ENCODE measurements around the gene MARS2. TPM values are rescaled to one million over a fixed set of nuclear protein-coding genes. Genes with fewer than 3 reads are reported as not detected.
"Not testable (repeated sequence)": the region's sequence is repeated elsewhere in the genome, so short reads cannot be mapped to it uniquely, and the experiment has no call there.

MARS2 gene
- total RNA-seq, 2 donors from 2014 or later, result 9.4 to 20.6 TPM

GRCh38 chr2:197717863-197718262 lies 12.7 kb downstream of the MARS2 start:
- no peak for ATAC-seq (replicated peaks)
- Mint-ChIP-seq H3K4me3 (no peak overlapping the region), H3K9me3 (no peaks in the 10 kb centered on the region), H3K27ac (no peak overlapping the region), H3K36me3 (ENCODE audit: low read depth) (peaks cover 21% of the 10 kb centered on the region), H3K27me3 (no peaks in the 10 kb centered on the region), H3K4me1 (peaks cover 5% of the 10 kb centered on the region)

GRCh38 chr2:197727011-197727410 lies 21.8 kb downstream of the MARS2 start:
- no peaks in the 10 kb centered on the region for H3K4me1 Mint-ChIP-seq
- ATAC-seq (replicated peaks), result no peak
- no peak overlapping the region for H3K4me3 Mint-ChIP-seq
- peaks cover 8% of the 10 kb centered on the region for H3K9me3 Mint-ChIP-seq
- H3K27me3 Mint-ChIP-seq, result no peaks in the 10 kb centered on the region
- H3K27ac Mint-ChIP-seq, result no peak overlapping the region
- no peaks in the 10 kb centered on the region for H3K36me3 Mint-ChIP-seq (ENCODE audit: low read depth)

- H3K4me3 Mint-ChIP-seq; H3K9me3 Mint-ChIP-seq; ATAC-seq (replicated peaks); H3K27ac Mint-ChIP-seq; H3K4me1 Mint-ChIP-seq; H3K27me3 Mint-ChIP-seq; H3K36me3 Mint-ChIP-seq (ENCODE audit: low read depth): not testable (repeated sequence)
Observed at GRCh38 chr2:197728555-197729544, 23.7 kb downstream of the MARS2 start.

GRCh38 chr2:197740200-197740599 lies 35.0 kb downstream of the MARS2 start:
- Mint-ChIP-seq H3K27me3 (peaks cover 14% of the 10 kb centered on the region), H3K4me1 (no peaks in the 10 kb centered on the region), H3K27ac (no peak overlapping the region), H3K4me3 (no peak overlapping the region), H3K36me3 (ENCODE audit: low read depth) (no peaks in the 10 kb centered on the region), H3K9me3 (no peaks in the 10 kb centered on the region)
- no peak for ATAC-seq (replicated peaks)

Other genes with a start within 250 kb of the MARS2 start
- gene HSPD1, start 205.5 kb upstream of the MARS2 start, total RNA-seq, result 100 to 1,000 TPM; 344 to 822 TPM
- gene HSPE1, start 205.0 kb upstream of the MARS2 start, total RNA-seq, result 100 to 1,000 TPM; 151 to 313 TPM
- 10 to 100 TPM; 13.4 to 20.1 TPM for gene MOB4, start 189.3 kb upstream of the MARS2 start, total RNA-seq
- under 1 TPM; 0.17 to 0.29 TPM for gene RFTN2, start 29.8 kb upstream of the MARS2 start, total RNA-seq
- gene BOLL, start 80.0 kb downstream of the MARS2 start, total RNA-seq, result not detected
- 1 to 10 TPM in 1 of 2 donors, under 1 TPM in 1; 0.87 to 1.2 TPM for gene PLCL1, start 99.2 kb downstream of the MARS2 start, total RNA-seq

Measured in activated T-helper 17 cell treated with anti-CD3 and anti-CD28 coated beads, Interleukin-2, amount 50 U/mL, for 72 hours (primary cell).